GOT3 (cell line): ENCODE results near the gene MTA1.

Experiments used
- DNase-seq: peaks from one replicate; lab custom pipeline; 2025; ENCODE audit warnings: mixed read lengths; lab: John Stamatoyannopoulos, UW

The MTA1 gene

GRCh38 chr14:105465209-105466031, 45.8 kb downstream of the MTA1 start:
- no peak for DNase-seq

- no peak for DNase-seq
Measured at GRCh38 chr14:105466531-105467248, 47.1 kb downstream of the MTA1 start.

- no peak for DNase-seq
Measured at GRCh38 chr14:105467249-105467941, 47.8 kb downstream of the MTA1 start.

GRCh38 chr14:105467942-105468471, 48.4 kb downstream of the MTA1 start:
- no peak for DNase-seq

- DNase-seq: no peak
Measured at GRCh38 chr14:105468621-105469241, 49.1 kb downstream of the MTA1 start.

GRCh38 chr14:105469456-105470349, 50.1 kb downstream of the MTA1 start:
- DNase-seq: no peak

GRCh38 chr14:105470350-105471296, 51.0 kb downstream of the MTA1 start:
- DNase-seq: no peak

GRCh38 chr14:105471297-105471821, 51.7 kb downstream of the MTA1 start:
- DNase-seq: no peak

- DNase-seq: no peak
Measured at GRCh38 chr14:105471823-105472485, 52.3 kb downstream of the MTA1 start.

- no peak for DNase-seq
Measured at GRCh38 chr14:105472486-105472991, 52.9 kb downstream of the MTA1 start.

- DNase-seq: no peak
Measured at GRCh38 chr14:105473033-105473676, 53.5 kb downstream of the MTA1 start.

- no peak for DNase-seq
Measured at GRCh38 chr14:105473677-105474482, 54.3 kb downstream of the MTA1 start.

- no peak for DNase-seq
Measured at GRCh38 chr14:105474483-105475268, 55.0 kb downstream of the MTA1 start, which contains the start of gene CRIP2. TSS of gene CRIP2 (plus strand) at chr14:105474821. CDS start at chr14:105474863, 42 bp downstream.

GRCh38 chr14:105475269-105476096, 55.9 kb downstream of the MTA1 start:
- no peak for DNase-seq

- DNase-seq: no peak
Measured at GRCh38 chr14:105476097-105476830, 56.6 kb downstream of the MTA1 start.
